Lower lobe of right lung (tissue), 2 donors: ENCODE measurements around the gene RAB11FIP4. TPM values are rescaled to one million over a fixed set of nuclear protein-coding genes. Genes with fewer than 3 reads are reported as not detected.

Source experiments
- ATAC-seq, 2 donors: fragments of 200-7000 bp; cut with Tn5 transposase; one replicate each; pipeline ENCODE4 v1.9.1; 2020 to 2022; ENCODE audit warnings: mild to moderate bottlenecking in 2 of 2, moderate library complexity in 2 of 2
- DNase-seq: peaks from one replicate; pipeline ENCODE4 v3.0.0-alpha.2; 2020
- H3K27ac ChIP-seq: fragments of 200-600 bp; one replicate; pipeline ENCODE4 v1.8.0; 2022
- H3K27me3 ChIP-seq: fragments of 200-600 bp; one replicate; pipeline ENCODE4 v1.8.0; 2022; ENCODE audit warnings: low read depth
- H3K36me3 ChIP-seq: fragments of 200-600 bp; one replicate; pipeline ENCODE4 v1.8.0; 2022; ENCODE audit warnings: mild to moderate bottlenecking
- H3K4me1 ChIP-seq: fragments of 200-600 bp; one replicate; pipeline ENCODE4 v1.8.0; 2022
- H3K4me3 ChIP-seq: fragments of 200-600 bp; one replicate; pipeline ENCODE4 v1.8.0; 2022; ENCODE audit warnings: mild to moderate bottlenecking
- H3K9me3 ChIP-seq: fragments of 200-600 bp; one replicate; pipeline ENCODE4 v1.8.0; 2022
- CTCF ChIP-seq: fragments of 200-600 bp; IDR thresholded peaks from one replicate; pipeline ENCODE4 v1.8.0; 2022; ENCODE audit warnings: antibody characterized with exemption, mild to moderate bottlenecking
- intact Hi-C: fragments of 100-400 bp; cut with DNase I; formaldehyde crosslinking; loops from one replicate; pipeline ENCODE4 v1.11.0; 2022
- total RNA-seq: library from RNA; stranded (reverse); fragmentation: NEBNext Ultra II Directional; extraction: Animal tissue kit (Norgen Biotek cat#: 25700); gene quantifications from one replicate; pipeline ENCODE4 v1.2.1, GENCODE V29; 2021
- donor health status: DM: no; HTN: yes; CAD: no; lungs with severe emphysema.

RAB11FIP4 gene
- total RNA-seq, 1 donor from 2014 or later = 15.7 TPM

DNA sequence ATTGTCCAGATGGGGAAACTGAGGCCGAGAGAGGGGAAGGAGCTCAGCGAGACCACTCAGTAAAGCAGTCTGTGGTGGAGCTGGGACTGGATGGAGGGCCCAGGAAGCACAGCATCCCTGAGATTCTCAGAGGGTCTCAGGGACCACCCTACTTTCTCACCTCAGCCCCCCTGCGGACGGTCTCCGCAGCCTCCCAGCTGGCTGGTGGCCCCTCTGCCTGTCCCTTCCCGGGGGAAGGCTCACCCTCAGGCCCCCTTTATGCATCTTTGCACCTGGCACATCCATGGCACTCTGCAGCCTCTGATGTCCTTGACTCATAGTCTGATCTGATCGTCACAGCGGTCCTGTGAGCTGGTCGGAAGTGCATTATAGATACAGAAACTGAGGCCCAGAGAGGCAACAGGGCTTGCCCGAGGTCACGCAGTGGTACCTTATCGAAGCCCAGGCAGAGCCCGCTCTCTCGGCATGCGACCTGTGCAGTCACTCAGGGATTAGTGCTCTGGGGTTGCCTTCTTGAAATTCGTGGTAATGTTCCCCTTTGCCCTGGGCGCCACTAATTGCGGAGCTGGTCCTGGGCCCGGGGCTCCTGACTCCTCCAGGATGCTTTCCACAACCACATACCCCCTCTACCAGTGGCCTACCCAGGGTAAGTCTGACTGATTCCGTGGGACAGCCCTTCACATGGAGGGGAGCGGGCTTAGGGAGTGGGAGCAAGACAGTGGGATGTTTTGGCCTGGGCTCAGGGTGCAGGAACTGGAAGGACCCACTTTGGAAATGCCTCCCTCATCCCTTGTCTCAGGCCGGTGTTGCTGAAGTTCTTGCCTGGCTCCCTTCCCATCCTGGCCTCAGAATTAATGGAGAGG lies 24.4 kb downstream of the RAB11FIP4 start:
- H3K36me3 ChIP-seq = no peaks in the 10 kb centered on the region
- ATAC-seq (no peak), DNase-seq (no peak)
- H3K4me3 ChIP-seq = no peak overlapping the region
- intact Hi-C loops = no loop called here
- no peaks in the 10 kb centered on the region for H3K9me3 ChIP-seq
- no peak overlapping the region for H3K27ac ChIP-seq
- H3K4me1 ChIP-seq = no peaks in the 10 kb centered on the region
- TF ChIP-seq CTCF = no peak
- no peaks in the 10 kb centered on the region for H3K27me3 ChIP-seq

- Histone ChIP-seq H3K27me3 (no peaks in the 10 kb centered on the region), H3K9me3 (no peaks in the 10 kb centered on the region), H3K27ac (no peak overlapping the region), H3K36me3 (no peaks in the 10 kb centered on the region), H3K4me1 (no peaks in the 10 kb centered on the region), H3K4me3 (no peak overlapping the region)
- TF ChIP-seq CTCF = no peak
- peak in 1 of 2 donors; percentile 17 for ATAC-seq
- DNase-seq = no peak
- intact Hi-C loops = no loop called here
Measured at GRCh38 chr17:31416503-31416923, 25.0 kb downstream of the RAB11FIP4 start.

- Histone ChIP-seq H3K9me3 (no peaks in the 10 kb centered on the region), H3K4me1 (no peaks in the 10 kb centered on the region), H3K27me3 (no peaks in the 10 kb centered on the region), H3K4me3 (no peak overlapping the region), H3K36me3 (no peaks in the 10 kb centered on the region), H3K27ac (no peak overlapping the region)
- intact Hi-C loops = no loop called here
- no peak for TF ChIP-seq CTCF
- ATAC-seq (no peak), DNase-seq (no peak)
Measured at GRCh38 chr17:31417051-31417792, 25.7 kb downstream of the RAB11FIP4 start.

GRCh38 chr17:31418773-31419350 lies 27.4 kb downstream of the RAB11FIP4 start:
- TF ChIP-seq CTCF = no peak
- ATAC-seq = no peak
- intact Hi-C loops = no loop called here
- no peaks in the 10 kb centered on the region for H3K4me1 ChIP-seq
- H3K9me3 ChIP-seq = no peaks in the 10 kb centered on the region
- no peak for DNase-seq
- H3K27me3 ChIP-seq = no peaks in the 10 kb centered on the region
- H3K36me3 ChIP-seq = no peaks in the 10 kb centered on the region
- H3K27ac ChIP-seq = no peak overlapping the region
- no peak overlapping the region for H3K4me3 ChIP-seq

- ATAC-seq (no peak), DNase-seq (no peak)
- TF ChIP-seq CTCF = no peak
- no peak overlapping the region for H3K4me3 ChIP-seq
- H3K4me1 ChIP-seq = no peaks in the 10 kb centered on the region
- H3K27me3 ChIP-seq = peaks cover 13% of the 10 kb centered on the region
- H3K27ac ChIP-seq = no peak overlapping the region
- intact Hi-C loops = no loop called here
- H3K36me3 ChIP-seq = no peaks in the 10 kb centered on the region
- no peaks in the 10 kb centered on the region for H3K9me3 ChIP-seq
Measured at GRCh38 chr17:31422443-31422842, 31.0 kb downstream of the RAB11FIP4 start.
